ENCODE measurements around the gene ABI3. TPM values are rescaled to one million over a fixed set of nuclear protein-coding genes. Genes with fewer than 3 reads are reported as not detected.
"Not testable (repeated sequence)": the region's sequence is repeated elsewhere in the genome, so short reads cannot be mapped to it uniquely, and the experiment has no call there.

Gene ABI3
- total RNA-seq (0.24 and 0.32 TPM in 2 replicates), polyA plus RNA-seq (2.5 TPM in 1 of 2 replicates, not detected in the other)

DNA sequence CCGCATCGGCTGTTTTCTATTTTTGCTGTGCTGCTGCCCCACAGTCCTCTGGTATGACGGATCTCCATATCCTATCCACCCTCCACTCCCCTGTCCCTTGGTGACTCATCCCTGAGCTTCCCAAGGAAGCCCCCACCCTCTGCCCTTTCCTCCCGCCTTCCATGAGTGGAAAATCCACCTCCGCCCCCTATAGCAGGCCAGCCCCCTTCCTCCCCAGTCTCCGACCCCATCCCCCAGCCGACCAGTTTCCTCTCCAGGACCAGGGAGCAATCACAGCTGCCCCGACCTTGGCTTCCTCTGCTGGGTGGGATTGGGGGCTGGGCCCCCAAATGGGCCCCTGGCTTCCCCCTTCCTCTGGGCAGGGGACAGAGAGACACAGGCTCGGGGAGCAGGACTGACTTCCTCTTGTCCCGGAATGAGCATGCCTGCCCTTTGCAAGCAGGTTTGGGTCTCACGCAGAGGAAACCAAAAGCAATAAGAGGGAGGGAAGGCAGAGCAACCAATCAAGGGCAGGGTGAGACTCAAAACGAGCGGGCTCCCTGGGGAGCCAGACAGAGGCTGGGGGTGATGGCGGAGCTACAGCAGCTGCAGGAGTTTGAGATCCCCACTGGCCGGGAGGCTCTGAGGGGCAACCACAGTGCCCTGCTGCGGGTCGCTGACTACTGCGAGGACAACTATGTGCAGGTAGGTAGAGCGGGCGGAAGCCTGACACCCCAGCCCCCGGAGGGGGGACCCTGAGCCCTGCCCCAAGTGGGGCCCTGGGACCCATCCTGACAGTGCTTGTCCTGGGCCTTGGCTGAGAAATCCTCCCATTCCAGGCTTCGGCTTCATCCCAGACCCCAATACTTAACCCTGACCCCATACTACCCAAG is at the start of gene ABI3, which contains the start of gene GNGT2:
Gene ABI3 (plus strand): TSS at position 550 of the 872 bp plus-strand sequence. CDS start 18 bp downstream, at position 568.
Gene GNGT2 (minus strand): TSS at position 417 of the 872 bp plus-strand sequence. CDS start 3,152 bp downstream, outside the sequence.
- Histone ChIP-seq H3K27me3 (no peaks in the 10 kb centered on the region), H3K4me3 (no peak within 1 kb of the TSS), H3K36me3 (no peaks in the 10 kb centered on the region), H3K27ac (no peak within 1 kb of the TSS), H3K4me1 (ENCODE audit: low read depth) (no peaks in the 10 kb centered on the region), H3K9me3 (ENCODE audit: low read depth) (no peaks in the 10 kb centered on the region)
- TF ChIP-seq CTCF (IDR thresholded peaks at IDR 0.05; ENCODE audit: low read depth, low read length), result no peak
- DNase-seq (ENCODE audit: low read depth in 1 of 2, low spot score in 1 of 2), result peak in 1 of 2 donors; percentile 68

DNA sequence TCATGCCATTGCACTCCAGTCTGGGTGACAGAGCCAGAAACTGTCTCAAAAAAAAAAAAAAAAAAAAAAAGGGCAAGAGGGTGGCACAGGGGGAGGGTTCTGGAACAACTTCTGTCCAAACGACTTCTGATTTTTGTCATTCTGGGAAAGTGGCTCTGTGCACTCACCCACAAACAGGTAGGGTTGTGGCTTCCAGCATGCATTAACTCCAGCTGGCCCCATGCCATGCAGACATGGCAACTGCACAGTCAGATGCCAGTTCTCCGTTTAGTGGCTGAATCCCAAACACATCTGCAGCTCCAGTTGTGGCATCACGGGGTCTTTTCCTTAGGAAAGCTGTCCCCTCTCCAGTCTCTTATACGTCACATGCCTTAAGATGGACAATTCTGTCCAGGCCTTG is 47.6 kb upstream of the ABI3 start:
- no peak for DNase-seq (ENCODE audit: low read depth in 1 of 2, low spot score in 1 of 2)
- peaks cover 17% of the 10 kb centered on the region for H3K27me3 ChIP-seq
- no peak overlapping the region for H3K27ac ChIP-seq
- H3K9me3 ChIP-seq (ENCODE audit: low read depth), result no peaks in the 10 kb centered on the region
- no peak overlapping the region for H3K4me3 ChIP-seq
- no peak for TF ChIP-seq CTCF (IDR thresholded peaks at IDR 0.05; ENCODE audit: low read depth, low read length)
- H3K4me1 ChIP-seq (ENCODE audit: low read depth), result no peaks in the 10 kb centered on the region
- no peaks in the 10 kb centered on the region for H3K36me3 ChIP-seq

- Histone ChIP-seq H3K36me3 (no peaks in the 10 kb centered on the region), H3K4me3 (no peak overlapping the region), H3K27me3 (peaks cover 25% of the 10 kb centered on the region), H3K27ac (no peak overlapping the region), H3K4me1 (ENCODE audit: low read depth) (no peaks in the 10 kb centered on the region), H3K9me3 (ENCODE audit: low read depth) (no peaks in the 10 kb centered on the region)
- DNase-seq (ENCODE audit: low read depth in 1 of 2, low spot score in 1 of 2), result no peak
- no peak for TF ChIP-seq CTCF (IDR thresholded peaks at IDR 0.05; ENCODE audit: low read depth, low read length)
Measured at GRCh38 chr17:49165143-49165542, 45.4 kb upstream of the ABI3 start.

DNA sequence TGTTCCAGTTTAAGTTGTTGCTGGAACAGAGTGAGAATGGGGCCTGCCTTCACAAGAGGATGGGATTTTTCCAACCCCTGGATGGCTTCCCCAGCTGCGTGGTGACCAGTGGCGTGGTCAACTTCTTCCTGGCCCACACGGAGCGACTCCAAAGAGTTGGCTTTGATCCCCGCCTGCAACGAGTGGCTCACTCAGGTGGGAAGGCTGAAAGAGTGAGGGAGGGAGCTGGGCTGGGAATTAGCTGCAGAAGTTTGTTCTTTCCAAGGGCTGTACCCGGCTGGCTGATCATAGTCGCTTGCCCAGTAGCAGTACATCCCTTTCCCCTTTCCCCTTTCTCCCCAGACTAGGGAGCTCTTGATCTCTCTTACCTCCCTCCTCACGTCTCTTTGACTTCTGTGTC is 41.8 kb upstream of the ABI3 start:
- H3K36me3 ChIP-seq, result no peaks in the 10 kb centered on the region
- no peaks in the 10 kb centered on the region for H3K9me3 ChIP-seq (ENCODE audit: low read depth)
- no peaks in the 10 kb centered on the region for H3K4me1 ChIP-seq (ENCODE audit: low read depth)
- H3K4me3 ChIP-seq, result no peak overlapping the region
- no peak for TF ChIP-seq CTCF (IDR thresholded peaks at IDR 0.05; ENCODE audit: low read depth, low read length)
- DNase-seq (ENCODE audit: low read depth in 1 of 2, low spot score in 1 of 2), result no peak
- no peak overlapping the region for H3K27ac ChIP-seq
- peaks cover 25% of the 10 kb centered on the region for H3K27me3 ChIP-seq

DNA sequence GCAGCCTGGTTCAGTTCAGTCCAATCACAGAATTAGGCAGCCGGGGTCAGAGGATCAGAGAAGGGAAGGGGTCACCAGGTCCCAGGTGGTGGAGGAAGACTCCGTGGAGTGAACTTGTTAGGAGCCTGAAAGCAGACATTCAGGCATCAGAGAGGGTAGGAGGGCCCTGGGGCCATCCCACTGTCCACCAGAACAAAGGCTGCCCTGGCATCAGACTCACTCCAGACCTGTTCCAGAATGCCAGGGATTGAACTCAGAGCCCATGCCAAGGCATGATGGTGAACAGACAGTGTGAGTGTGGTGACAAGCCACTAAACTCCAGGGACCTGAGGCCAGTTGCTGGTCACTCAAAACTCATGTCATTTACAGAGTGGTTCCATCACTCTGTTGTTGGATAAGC is 40.3 kb upstream of the ABI3 start:
- no peaks in the 10 kb centered on the region for H3K4me1 ChIP-seq (ENCODE audit: low read depth)
- H3K4me3 ChIP-seq, result no peak overlapping the region
- TF ChIP-seq CTCF (IDR thresholded peaks at IDR 0.05; ENCODE audit: low read depth, low read length), result no peak
- no peaks in the 10 kb centered on the region for H3K9me3 ChIP-seq (ENCODE audit: low read depth)
- no peaks in the 10 kb centered on the region for H3K36me3 ChIP-seq
- peaks cover 20% of the 10 kb centered on the region for H3K27me3 ChIP-seq
- DNase-seq (ENCODE audit: low read depth in 1 of 2, low spot score in 1 of 2), result no peak
- no peak overlapping the region for H3K27ac ChIP-seq

DNA sequence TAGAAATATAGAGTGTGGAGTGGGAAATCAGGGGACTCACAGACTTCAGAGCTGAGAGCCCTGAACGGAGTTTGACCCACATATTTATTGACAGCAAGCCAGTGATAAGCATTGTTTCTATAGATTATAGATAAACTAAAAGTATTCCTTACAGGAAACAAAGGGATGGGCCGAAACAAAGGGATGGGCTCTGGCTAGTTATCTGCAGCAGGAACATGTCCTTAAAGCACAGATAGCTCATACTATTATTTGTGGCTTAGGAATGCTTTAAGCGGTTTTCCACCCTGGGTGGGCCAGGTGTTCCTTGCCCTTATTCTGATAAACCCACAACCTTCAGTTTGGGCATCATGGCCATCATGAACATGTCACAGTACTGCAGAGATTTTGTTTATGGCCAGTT is 39.8 kb upstream of the ABI3 start:
- not testable (repeated sequence) for H3K4me3 ChIP-seq; H3K4me1 ChIP-seq (ENCODE audit: low read depth); DNase-seq (ENCODE audit: low read depth in 1 of 2, low spot score in 1 of 2); H3K27ac ChIP-seq; H3K36me3 ChIP-seq; H3K9me3 ChIP-seq (ENCODE audit: low read depth)
- H3K27me3 ChIP-seq, result peaks cover 19% of the 10 kb centered on the region

GRCh38 chr17:49175978-49176377 is 34.5 kb upstream of the ABI3 start:
- not testable (repeated sequence) for H3K4me3 ChIP-seq; H3K36me3 ChIP-seq; H3K27ac ChIP-seq; H3K27me3 ChIP-seq; H3K4me1 ChIP-seq (ENCODE audit: low read depth); DNase-seq (ENCODE audit: low read depth in 1 of 2, low spot score in 1 of 2); H3K9me3 ChIP-seq (ENCODE audit: low read depth)

Measured in cardiac muscle cell (in vitro differentiated cells and primary cell).